Measurements from ENCODE around the gene DDAH1.

GRCh38 chr1:85421179-85421578 is 43.8 kb downstream of the DDAH1 start:
- TF ChIP-seq CTCF (IDR thresholded peaks at IDR 0.05; ENCODE audit: low read depth, low read length) (no peak), EZH2phosphoT487 (IDR thresholded peaks at IDR 0.05; ENCODE audit: low read depth) (no peak)
